ENCODE measurements around the gene ISYNA1. TPM values are rescaled to one million over a fixed set of nuclear protein-coding genes. Genes with fewer than 3 reads are reported as not detected.

The ISYNA1 gene
- total RNA-seq, 2 donors from 2014 or later, result 71.6 to 690 TPM

DNA sequence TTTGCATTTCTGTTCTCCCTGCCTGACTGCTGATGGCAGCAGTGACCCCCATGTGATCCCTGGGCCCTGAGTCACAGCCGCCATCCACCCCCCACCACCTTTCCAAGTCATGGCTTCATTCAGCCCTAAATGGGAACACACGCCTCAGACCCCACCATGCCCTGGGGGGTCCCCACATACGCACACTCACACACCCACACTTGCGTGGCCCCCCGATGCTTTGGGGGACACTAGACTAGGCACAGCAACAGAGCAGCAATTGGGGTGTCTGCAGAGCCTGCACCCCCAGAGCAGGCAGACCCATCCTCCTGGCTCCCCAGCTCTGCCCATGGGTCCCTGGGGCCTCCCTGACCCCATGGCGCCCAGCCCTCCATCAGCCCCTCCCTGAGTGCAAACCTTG lies 5.5 kb upstream of the ISYNA1 start:
- Histone ChIP-seq H3K27ac (no peak overlapping the region), H3K9me3 (no peaks in the 10 kb centered on the region)
- WGBS, result 89% methylated on average over 6 of the region's 6 CpGs

DNA sequence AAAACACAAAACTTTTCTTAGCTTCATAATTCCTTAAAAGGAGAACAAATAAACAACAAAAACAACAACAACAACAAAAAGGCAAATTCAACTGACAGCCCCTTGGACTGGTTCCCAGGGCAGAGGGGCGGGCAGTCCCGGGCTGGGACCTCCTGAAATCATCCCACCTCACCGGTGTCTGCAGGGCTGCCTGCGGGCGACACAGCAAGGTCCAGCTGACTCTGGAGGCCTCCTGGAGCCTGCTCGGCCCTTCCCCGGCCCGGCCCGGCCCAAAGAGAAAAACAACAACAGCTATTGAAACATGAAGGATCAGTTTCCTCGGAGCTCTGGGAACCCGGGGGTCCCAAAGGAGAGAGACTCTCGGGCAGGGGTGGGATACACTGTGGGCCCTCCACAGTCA lies 5.0 kb upstream of the ISYNA1 start:
- 86% methylated on average over 12 of the region's 12 CpGs for WGBS
- intact Hi-C loops (cut with DNase I), result loop anchor here (10.0 kb wide), 1 partner anchor 232 kb away; no protein-coding TSS in a partner anchor
- Histone ChIP-seq H3K36me3 (peaks cover 0 to 10% of the 10 kb centered on the region in 2 donors), H3K27me3 (replicated peaks; ENCODE audit: insufficient read depth) (no peaks in the 10 kb centered on the region), H3K9me3 (no peaks in the 10 kb centered on the region), H3K4me1 (replicated peaks) (no peaks in the 10 kb centered on the region), H3K4me3 (no peak overlapping the region), H3K27ac (no peak overlapping the region)
- no peak for TF ChIP-seq POLR2AphosphoS5 (IDR thresholded peaks at IDR 0.05)
- no peak for TF ChIP-seq POLR2A (IDR thresholded peaks at IDR 0.05)
- TF ChIP-seq, protein P1, sequence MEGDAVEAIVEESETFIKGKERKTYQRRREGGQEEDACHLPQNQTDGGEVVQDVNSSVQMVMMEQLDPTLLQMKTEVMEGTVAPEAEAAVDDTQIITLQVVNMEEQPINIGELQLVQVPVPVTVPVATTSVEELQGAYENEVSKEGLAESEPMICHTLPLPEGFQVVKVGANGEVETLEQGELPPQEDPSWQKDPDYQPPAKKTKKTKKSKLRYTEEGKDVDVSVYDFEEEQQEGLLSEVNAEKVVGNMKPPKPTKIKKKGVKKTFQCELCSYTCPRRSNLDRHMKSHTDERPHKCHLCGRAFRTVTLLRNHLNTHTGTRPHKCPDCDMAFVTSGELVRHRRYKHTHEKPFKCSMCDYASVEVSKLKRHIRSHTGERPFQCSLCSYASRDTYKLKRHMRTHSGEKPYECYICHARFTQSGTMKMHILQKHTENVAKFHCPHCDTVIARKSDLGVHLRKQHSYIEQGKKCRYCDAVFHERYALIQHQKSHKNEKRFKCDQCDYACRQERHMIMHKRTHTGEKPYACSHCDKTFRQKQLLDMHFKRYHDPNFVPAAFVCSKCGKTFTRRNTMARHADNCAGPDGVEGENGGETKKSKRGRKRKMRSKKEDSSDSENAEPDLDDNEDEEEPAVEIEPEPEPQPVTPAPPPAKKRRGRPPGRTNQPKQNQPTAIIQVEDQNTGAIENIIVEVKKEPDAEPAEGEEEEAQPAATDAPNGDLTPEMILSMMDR (IDR thresholded peaks at IDR 0.05), result no peak
- no peak for DNase-seq (ENCODE audit: low spot score)

More for the DNA sequence above, 5.5 kb upstream of the ISYNA1 start:
- H3K4me1 ChIP-seq (replicated peaks), result no peaks in the 10 kb centered on the region
- DNase-seq (ENCODE audit: low spot score), result no peak
- TF ChIP-seq POLR2A (IDR thresholded peaks at IDR 0.05) (no peak), POLR2AphosphoS5 (IDR thresholded peaks at IDR 0.05) (no peak)
- TF ChIP-seq, protein P1 (IDR thresholded peaks at IDR 0.05), result no peak
- intact Hi-C loops (cut with DNase I), result loop anchor here (10.0 kb wide), 1 partner anchor 231 kb away; no protein-coding TSS in a partner anchor
- no peak overlapping the region for H3K4me3 ChIP-seq
- H3K27me3 ChIP-seq (replicated peaks; ENCODE audit: insufficient read depth), result no peaks in the 10 kb centered on the region
- H3K36me3 ChIP-seq, result peaks cover 0 to 10% of the 10 kb centered on the region in 2 donors

- DNase-seq (ENCODE audit: low spot score), result no peak
- no peak overlapping the region for H3K4me3 ChIP-seq
- TF ChIP-seq POLR2AphosphoS5 (IDR thresholded peaks at IDR 0.05), result no peak
- TF ChIP-seq POLR2A (IDR thresholded peaks at IDR 0.05), result no peak
- TF ChIP-seq, protein P1 (IDR thresholded peaks at IDR 0.05), result no peak
- H3K27ac ChIP-seq, result no peak overlapping the region
- WGBS, result 70% methylated on average over 5 of the region's 5 CpGs
- H3K4me1 ChIP-seq (replicated peaks), result peaks cover 1% of the 10 kb centered on the region
- intact Hi-C loops (cut with DNase I), result loop anchor here (10.0 kb wide), 1 partner anchor 233 kb away; no protein-coding TSS in a partner anchor
- peaks cover 0 to 10% of the 10 kb centered on the region in 2 donors for H3K36me3 ChIP-seq
- H3K27me3 ChIP-seq (replicated peaks; ENCODE audit: insufficient read depth), result no peaks in the 10 kb centered on the region
- no peaks in the 10 kb centered on the region for H3K9me3 ChIP-seq
Measured at GRCh38 chr19:18441804-18442788, 4.2 kb upstream of the ISYNA1 start.

DNA sequence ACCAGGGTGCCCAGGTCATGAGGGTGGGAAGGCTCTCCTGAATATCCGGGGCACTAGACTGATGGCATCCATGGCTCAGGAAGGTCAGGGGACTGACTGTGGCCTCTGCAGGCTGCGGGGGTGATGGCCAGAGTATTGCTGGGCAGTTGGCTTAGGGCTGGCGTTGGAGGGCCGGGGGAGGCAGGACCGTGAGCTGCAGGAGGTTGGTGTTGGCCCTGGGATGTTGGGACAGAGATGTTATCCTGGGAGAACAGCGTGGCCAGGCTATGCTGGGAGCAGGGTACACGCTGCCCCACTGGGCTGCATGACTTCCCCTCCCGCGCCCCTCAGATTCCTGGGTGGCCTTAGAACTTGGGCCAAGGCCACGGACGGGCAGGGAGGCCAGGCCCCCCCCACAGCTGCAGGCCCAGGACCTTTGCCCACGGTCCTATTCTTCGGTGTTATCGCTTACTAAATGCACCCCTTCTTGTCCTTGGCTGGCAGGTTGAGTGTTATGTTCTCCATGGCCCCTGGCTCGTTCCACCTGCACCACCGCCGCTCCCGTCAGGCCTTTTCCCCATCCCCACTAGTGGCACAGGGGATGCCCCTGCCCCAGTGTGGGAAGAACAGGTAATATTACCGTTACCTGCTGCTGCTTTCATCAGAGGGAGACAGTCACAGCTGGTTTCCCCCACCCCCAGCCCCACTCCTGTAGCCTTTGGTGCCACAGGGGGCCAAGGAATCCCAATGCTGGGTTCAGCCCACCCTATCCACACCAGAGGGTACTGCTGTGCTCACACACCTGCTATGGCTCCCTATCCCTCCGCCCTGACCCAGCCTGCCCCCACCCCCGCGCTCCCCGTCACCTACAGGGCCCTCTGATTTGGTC lies 3.2 kb upstream of the ISYNA1 start:
- no peak for TF ChIP-seq POLR2A (IDR thresholded peaks at IDR 0.05)
- TF ChIP-seq POLR2AphosphoS5 (IDR thresholded peaks at IDR 0.05), result no peak
- Histone ChIP-seq H3K27ac (no peak overlapping the region), H3K9me3 (no peaks in the 10 kb centered on the region), H3K36me3 (peaks cover 0 to 5% of the 10 kb centered on the region in 2 donors), H3K4me3 (no peak overlapping the region), H3K27me3 (replicated peaks; ENCODE audit: insufficient read depth) (no peaks in the 10 kb centered on the region), H3K4me1 (replicated peaks) (peaks cover 2% of the 10 kb centered on the region)
- intact Hi-C loops (cut with DNase I), result loop anchor here (10.0 kb wide), 1 partner anchor 234 kb away; no protein-coding TSS in a partner anchor
- no peak for DNase-seq (ENCODE audit: low spot score)
- 84% methylated on average over 22 of the region's 23 CpGs for WGBS

Data from prostate gland (tissue), 2 donors.